Sigmoid colon (tissue), 7 donors: ENCODE measurements around the gene KIF26B. TPM values are rescaled to one million over a fixed set of nuclear protein-coding genes. Genes with fewer than 3 reads are reported as not detected.

Experiments
- DNase-seq: peaks from one replicate; pipeline ENCODE4 v3.0.0-alpha.2; 2019
- H3K27ac ChIP-seq, 4 donors: fragments of 200-600 bp; sonication (generic); one replicate each; pipeline ENCODE4 v1.5.1; 2016 to 2019; ENCODE audit warnings: mild to moderate bottlenecking in 1 of 4
- H3K27me3 ChIP-seq, 3 donors: fragments of 200-600 bp; sonication (generic); one replicate each; pipeline ENCODE4 v1.5.1; 2019; ENCODE audit warnings: mild to moderate bottlenecking in 1 of 3
- H3K36me3 ChIP-seq, 4 donors: fragments of 200-600 bp; sonication (generic); one replicate each; pipeline ENCODE4 v1.5.1; 2016 to 2019
- H3K4me1 ChIP-seq, 4 donors: fragments of 200-600 bp; sonication (generic); one replicate each; pipeline ENCODE4 v1.5.1; 2017 to 2019
- H3K4me3 ChIP-seq, 4 donors: fragments of 200-600 bp; sonication (generic); one replicate each; pipeline ENCODE4 v1.5.1; 2017 to 2019; ENCODE audit warnings: mild to moderate bottlenecking in 2 of 4, moderate library complexity in 1 of 4
- H3K9me3 ChIP-seq, 4 donors: fragments of 200-600 bp in 3 of 4; sonication (generic) in 3 of 4; one replicate each; pipeline versions ENCODE4 v1.5.1 to v1.6.1; 2013 to 2019
- CTCF ChIP-seq, 4 experiments: fragments of 450-650 bp in 3 of 4; fragments of 200-600 bp in 1 of 4; IDR thresholded peaks; one replicate each; pipeline ENCODE4 v1.5.1; 2016 to 2019; ENCODE audit warnings: antibody characterized with exemption in 4 of 4, mild to moderate bottlenecking in 3 of 4, moderate library complexity in 2 of 4
- EP300 ChIP-seq, 4 donors: sonication (generic); formaldehyde crosslinking; IDR thresholded peaks; one replicate each; pipeline ENCODE4 v1.6.1; 2017; ENCODE audit warnings: antibody characterized with exemption in 4 of 4
- POLR2A ChIP-seq, 2 donors: fragments of 450-650 bp; IDR thresholded peaks; one replicate each; pipeline ENCODE4 v1.6.1; 2016; ENCODE audit warnings: antibody characterized with exemption in 2 of 2, mild to moderate bottlenecking in 2 of 2, moderate library complexity in 2 of 2
- POLR2AphosphoS5 ChIP-seq, 4 donors: sonication (generic); formaldehyde crosslinking; IDR thresholded peaks; one replicate each; pipeline ENCODE4 v1.6.1; 2017; ENCODE audit warnings: antibody characterized with exemption in 4 of 4
- WGBS, 2 donors: extraction: QIAGEN DNeasy Blood & Tissue Kit; methylation state at CpG; one replicate each; pipeline ENCODE4 v1.1.7; 2013; 5-methylcytosine and 5-hydroxymethylcytosine counted together
- intact Hi-C: fragments of 100-400 bp; cut with DNase I; formaldehyde crosslinking; loops from one replicate; pipeline ENCODE4 v1.15.1; 2023
- polyA plus RNA-seq, 3 donors: library from polyadenylated mRNA; stranded (reverse); fragments of 200-250 nt; gene quantifications; one replicate each; pipeline ENCODE4 v1.2.3, GENCODE V29; 2013
- total RNA-seq, 4 donors: library from RNA; depleted of rRNA; stranded (reverse); fragments of >200 nt; gene quantifications; one replicate each; pipeline ENCODE4 v1.1.0, GENCODE V29; 2016
- donor health status: healthy with polysubstance abuse.
- donor health status: Bipolar disorder and iron deficiency.
- donor health status: healthy.

The KIF26B gene
- total and polyA plus RNA-seq, 7 donors = under 0.01 to 5.5 (median 1.4) TPM; not detected in 1

DNA sequence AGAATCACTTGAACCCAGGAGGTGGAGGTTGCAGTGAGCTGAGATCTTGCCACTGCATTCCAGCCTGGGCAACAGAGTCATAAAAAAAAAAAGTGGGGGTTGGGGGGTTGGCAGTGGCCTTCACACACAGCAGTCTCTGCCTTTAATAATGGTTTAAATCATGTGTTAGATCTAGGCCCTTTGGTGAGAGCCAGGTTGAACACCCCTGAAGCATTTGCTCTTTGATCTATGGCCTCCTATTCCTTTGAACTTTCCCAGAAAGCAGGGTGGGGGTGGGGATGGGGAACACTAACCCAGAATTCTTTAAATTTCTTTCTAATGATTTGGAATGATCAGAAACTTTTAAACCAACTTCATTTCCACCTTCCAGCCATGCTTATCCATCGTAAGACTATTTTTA lies 313.0 kb downstream of the KIF26B start:
- 79 to 88% methylated on average over 1 of the region's 1 CpG for WGBS, 2 donors

DNA sequence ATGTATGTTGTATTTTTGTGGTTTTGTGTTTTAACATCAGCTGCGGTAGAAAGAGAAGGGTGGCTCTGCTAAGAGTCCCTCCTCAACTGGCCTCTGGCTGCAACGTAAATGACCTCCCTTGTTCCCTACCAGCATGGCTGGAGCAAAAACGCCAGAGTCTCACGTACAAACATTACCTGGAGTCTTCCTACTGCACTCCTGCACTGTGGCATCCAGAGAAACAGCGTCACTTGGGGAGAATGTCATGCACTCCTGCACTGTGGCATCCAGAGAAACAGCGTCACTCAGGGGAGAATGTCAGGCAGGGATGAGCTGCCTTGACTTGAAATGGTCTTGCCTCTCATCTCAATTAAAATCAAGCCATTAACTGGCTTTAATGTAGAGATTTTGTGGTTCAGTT lies 314.2 kb downstream of the KIF26B start:
- no peak for DNase-seq
- H3K9me3 ChIP-seq = no peaks in the 10 kb centered on the region
- 63 to 81% methylated on average over 6 of the region's 6 CpGs for WGBS, 2 donors
- TF ChIP-seq EP300 (IDR thresholded peaks at IDR 0.05) = no peak
- no peak for TF ChIP-seq CTCF (IDR thresholded peaks at IDR 0.05)
- TF ChIP-seq POLR2A (IDR thresholded peaks at IDR 0.05) = no peak
- no peak for TF ChIP-seq POLR2AphosphoS5 (IDR thresholded peaks at IDR 0.05)
- H3K27ac ChIP-seq = no peak overlapping the region
- H3K27me3 ChIP-seq = no peaks in the 10 kb centered on the region
- intact Hi-C loops = no loop called here
- no peak overlapping the region for H3K4me3 ChIP-seq
- H3K36me3 ChIP-seq = no peaks in the 10 kb centered on the region
- no peaks in the 10 kb centered on the region for H3K4me1 ChIP-seq

More for the DNA sequence above, 313.0 kb downstream of the KIF26B start:
- TF ChIP-seq EP300 (IDR thresholded peaks at IDR 0.05) (no peak), CTCF (IDR thresholded peaks at IDR 0.05) (no peak), POLR2AphosphoS5 (IDR thresholded peaks at IDR 0.05) (no peak), POLR2A (IDR thresholded peaks at IDR 0.05) (no peak)
- Histone ChIP-seq H3K4me1 (no peaks in the 10 kb centered on the region), H3K27me3 (no peaks in the 10 kb centered on the region), H3K36me3 (no peaks in the 10 kb centered on the region), H3K27ac (no peak overlapping the region), H3K4me3 (no peak overlapping the region), H3K9me3 (no peaks in the 10 kb centered on the region)
- intact Hi-C loops = no loop called here
- no peak for DNase-seq

GRCh38 chr1:245469734-245470133 lies 314.9 kb downstream of the KIF26B start:
- Histone ChIP-seq H3K27ac (no peak overlapping the region), H3K36me3 (no peaks in the 10 kb centered on the region), H3K4me3 (no peak overlapping the region), H3K27me3 (no peaks in the 10 kb centered on the region), H3K4me1 (no peaks in the 10 kb centered on the region), H3K9me3 (no peaks in the 10 kb centered on the region)
- intact Hi-C loops = no loop called here
- no peak for DNase-seq
- 91 to 96% methylated on average over 6 of the region's 6 CpGs for WGBS, 2 donors
- no peak for TF ChIP-seq EP300 (IDR thresholded peaks at IDR 0.05)
- no peak for TF ChIP-seq POLR2A (IDR thresholded peaks at IDR 0.05)
- TF ChIP-seq POLR2AphosphoS5 (IDR thresholded peaks at IDR 0.05) = no peak
- no peak for TF ChIP-seq CTCF (IDR thresholded peaks at IDR 0.05)

DNA sequence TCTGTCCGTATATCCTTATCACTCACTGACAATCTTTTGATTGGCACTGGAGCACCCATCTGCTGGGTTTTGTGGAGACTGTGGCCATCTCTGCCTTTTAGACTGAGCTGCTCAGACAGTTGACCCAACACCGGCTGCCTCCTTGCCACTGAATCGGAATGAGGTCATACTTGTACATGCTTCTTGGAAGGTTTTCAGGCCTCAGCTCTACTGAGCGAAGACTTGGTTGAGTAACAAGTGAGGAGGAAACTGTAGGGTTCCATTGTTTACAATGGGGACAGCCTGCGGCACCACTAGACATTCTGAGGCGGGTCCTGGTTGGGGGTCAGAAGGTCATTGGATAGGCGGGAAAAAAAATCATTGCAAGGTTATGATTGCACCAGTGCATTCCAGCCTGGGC lies 320.3 kb downstream of the KIF26B start:
- TF ChIP-seq CTCF (IDR thresholded peaks at IDR 0.05) (no peak), POLR2AphosphoS5 (IDR thresholded peaks at IDR 0.05) (no peak), EP300 (IDR thresholded peaks at IDR 0.05) (no peak), POLR2A (IDR thresholded peaks at IDR 0.05) (no peak)
- H3K9me3 ChIP-seq = no peaks in the 10 kb centered on the region
- no peak overlapping the region for H3K27ac ChIP-seq
- H3K4me1 ChIP-seq = peaks cover 0 to under 1% (median 0%) of the 10 kb centered on the region in 4 donors
- intact Hi-C loops = no loop called here
- no peaks in the 10 kb centered on the region for H3K27me3 ChIP-seq
- H3K36me3 ChIP-seq = no peaks in the 10 kb centered on the region
- no peak for DNase-seq
- no peak overlapping the region for H3K4me3 ChIP-seq
- 82 to 86% methylated on average over 7 of the region's 7 CpGs for WGBS, 2 donors

- Histone ChIP-seq H3K27me3 (no peaks in the 10 kb centered on the region), H3K9me3 (no peaks in the 10 kb centered on the region), H3K27ac (no peak overlapping the region), H3K4me1 (peaks cover 0 to 4% (median 0%) of the 10 kb centered on the region in 4 donors), H3K36me3 (no peaks in the 10 kb centered on the region), H3K4me3 (no peak overlapping the region)
- intact Hi-C loops = no loop called here
- WGBS, 2 donors = 65 to 78% methylated on average over 6 of the region's 6 CpGs
- TF ChIP-seq CTCF (IDR thresholded peaks at IDR 0.05) (no peak), EP300 (IDR thresholded peaks at IDR 0.05) (no peak), POLR2AphosphoS5 (IDR thresholded peaks at IDR 0.05) (no peak)
- no peak for DNase-seq
These were observed 321.3 kb downstream of the KIF26B start for GRCh38 chr1:245475961-245476516.
